Small intestine (tissue), 16 donors: Measurements from ENCODE around the gene VAV3. TPM values are rescaled to one million over a fixed set of nuclear protein-coding genes. Genes with fewer than 3 reads are reported as not detected.
A peak's percentile ranks its signal among the peaks of the same experiment; 100 is the strongest.
"Not testable (repeated sequence)": the region's sequence is repeated elsewhere in the genome, so short reads cannot be mapped to it uniquely, and the experiment has no call there.

Source experiments
- DNase-seq, 2 donors: peaks; one replicate each; pipeline versions ENCODE4 v3.0.0 to v3.0.0-alpha.2; 2013
- FAIRE-seq: peaks from 2 replicates; lab custom pipeline; 2012; peaks lifted over from hg19 to GRCh38; lab: Jason Lieb, UNC
- H3K27ac ChIP-seq, 3 donors: one replicate each; pipeline ENCODE4 v1.5.1; 2013; ENCODE audit warnings: low read length in 2 of 3, mild to moderate bottlenecking in 2 of 3, control low read depth in 1 of 3, inconsistent platforms in 1 of 3, low read depth in 1 of 3, moderate library complexity in 1 of 3
- H3K27me3 ChIP-seq, 3 donors: one replicate each; pipeline ENCODE4 v1.6.1; 2013; ENCODE audit warnings: low read length in 3 of 3, inconsistent platforms in 1 of 3; ENCODE audit not compliant: control insufficient read depth in 3 of 3, insufficient read depth in 3 of 3
- H3K36me3 ChIP-seq, 3 donors: one replicate each; pipeline ENCODE4 v1.6.1; 2013; ENCODE audit warnings: low read length in 3 of 3, inconsistent platforms in 1 of 3, low read depth in 1 of 3, mild to moderate bottlenecking in 1 of 3, moderate library complexity in 1 of 3; ENCODE audit not compliant: control insufficient read depth in 3 of 3, insufficient read depth in 2 of 3
- H3K4me1 ChIP-seq, 3 donors: one replicate each; pipeline ENCODE4 v1.6.1; 2013; ENCODE audit warnings: low read length in 2 of 3, inconsistent platforms in 1 of 3, low read depth in 1 of 3, mild to moderate bottlenecking in 1 of 3, moderate library complexity in 1 of 3; ENCODE audit not compliant: control insufficient read depth in 3 of 3, insufficient read depth in 2 of 3
- H3K4me3 ChIP-seq, 3 donors: one replicate each; pipeline ENCODE4 v1.5.1; 2013; ENCODE audit warnings: low read length in 3 of 3, control low read depth in 1 of 3, inconsistent platforms in 1 of 3, low read depth in 1 of 3, mild to moderate bottlenecking in 1 of 3, moderate library complexity in 1 of 3
- H3K9me3 ChIP-seq, 2 donors: one replicate each; pipeline ENCODE4 v1.6.1; 2013; ENCODE audit warnings: low read depth in 1 of 2, low read length in 1 of 2; ENCODE audit not compliant: control insufficient read depth in 2 of 2, insufficient read depth in 1 of 2
- WGBS, 3 donors: extraction: QIAGEN DNeasy Blood & Tissue Kit; methylation state at CpG; one replicate each; pipeline ENCODE4 v1.1.7; 2013; 5-methylcytosine and 5-hydroxymethylcytosine counted together
- long read RNA-seq, 10 donors: transcript quantifications; one replicate each; lab custom pipeline, GENCODE V29; 2026
- polyA plus RNA-seq, 4 donors: library from polyadenylated mRNA; stranded (reverse) in 3 of 4; unstranded in 1 of 4; fragments of 200-250 nt in 3 of 4; fragments of 120-200 nt in 1 of 4; gene quantifications; one replicate each; pipeline versions ENCODE4 v1.2.1 to v1.2.3, GENCODE V29; 2013
- donor health status: healthy with polysubstance abuse.
- donor health status: control.
- donor health status: control.
- donor health status: Bipolar disorder and iron deficiency.
- donor health status: healthy.

Gene VAV3
- polyA plus RNA-seq = 10 to 100 TPM in 2 of 4 donors, 1 to 10 TPM in 2; 5.4 to 50.2 (median 11.2) TPM
- long read RNA-seq, donor 1 = 0 reads
- long read RNA-seq, donor 2 = 0 reads
- long read RNA-seq, donor 3, partial matches to known transcripts = 0 of 2 reads
- long read RNA-seq, donor 3, other reads (novel, unspliced or antisense) = 0 of 2 reads
- long read RNA-seq, donor 4 = 0 reads
- long read RNA-seq, donor 5 = 0 reads
- long read RNA-seq, donor 6, partial matches to known transcripts = 0 of 3 reads
- long read RNA-seq, donor 6, other reads (novel, unspliced or antisense) = 0 of 3 reads
- long read RNA-seq, donor 7 = 0 reads
- long read RNA-seq, donor 8 = 0 reads
- long read RNA-seq, donor 9, partial matches to known transcripts = 0 of 1 reads
- long read RNA-seq, donor 9, other reads (novel, unspliced or antisense) = 0 of 1 reads
- long read RNA-seq, donor 10, transcript VAV3-203 (10 exons, 1,293 nt) = major isoform, 8 of 14 reads
- long read RNA-seq, donor 10, partial matches to known transcripts = 6 of 14 reads
- long read RNA-seq, donor 10, other reads (novel, unspliced or antisense) = 0 of 14 reads

GRCh38 chr1:107965110-107965991, at the start of gene VAV3:
Gene VAV3, minus strand, starts transcription at chr1:107965180. Its CDS starts 311 bp downstream, at chr1:107964869.
- Histone ChIP-seq H3K4me1 (peaks cover 0 to 12% (median 0%) of the 10 kb centered on the region in 3 donors), H3K27me3 (peaks cover 0 to 36% (median 0%) of the 10 kb centered on the region in 3 donors), H3K36me3 (no peaks in the 10 kb centered on the region), H3K27ac (peak within 1 kb of the TSS in 1 of 3 donors; percentile 76), H3K4me3 (peak within 1 kb of the TSS; percentile 48 to 62 (median 61)), H3K9me3 (no peaks in the 10 kb centered on the region)
- DNase-seq (peak; percentile 43 to 68), FAIRE-seq (no peak)
- 1% methylated on average over 35 to 73 of the region's 73 CpGs for WGBS, 3 donors

- no peaks in the 10 kb centered on the region for H3K9me3 ChIP-seq
- no peak for FAIRE-seq
- H3K27ac ChIP-seq = no peak overlapping the region
- no peaks in the 10 kb centered on the region for H3K4me1 ChIP-seq
- H3K27me3 ChIP-seq = peaks cover 0 to 4% (median 0%) of the 10 kb centered on the region in 3 donors
- no peak overlapping the region for H3K4me3 ChIP-seq
- H3K36me3 ChIP-seq = no peaks in the 10 kb centered on the region
- DNase-seq = no peak
Measured at GRCh38 chr1:108012553-108012952, 47.6 kb upstream of the VAV3 start.

- FAIRE-seq = no peak
Measured at GRCh38 chr1:108011295-108011694, 46.3 kb upstream of the VAV3 start.

GRCh38 chr1:108010581-108010980, 45.6 kb upstream of the VAV3 start:
- Histone ChIP-seq H3K27ac (no peak overlapping the region), H3K9me3 (no peaks in the 10 kb centered on the region), H3K36me3 (no peaks in the 10 kb centered on the region), H3K4me1 (no peaks in the 10 kb centered on the region), H3K27me3 (peaks cover 0 to 4% (median 0%) of the 10 kb centered on the region in 3 donors), H3K4me3 (no peak overlapping the region)
- 84 to 87% (median 85%) methylated on average over 4 of the region's 4 CpGs for WGBS, 3 donors
- no peak for FAIRE-seq
- no peak for DNase-seq

More at GRCh38 chr1:108011295-108011694, 46.3 kb upstream of the VAV3 start:
- H3K27ac ChIP-seq = no peak overlapping the region
- no peak for DNase-seq
- H3K4me3 ChIP-seq = no peak overlapping the region
- H3K9me3 ChIP-seq = no peaks in the 10 kb centered on the region
- peaks cover 0 to 4% (median 0%) of the 10 kb centered on the region in 3 donors for H3K27me3 ChIP-seq
- no peaks in the 10 kb centered on the region for H3K36me3 ChIP-seq
- WGBS, 3 donors = 84 to 94% (median 91%) methylated on average over 6 of the region's 6 CpGs
- no peaks in the 10 kb centered on the region for H3K4me1 ChIP-seq

- H3K36me3 ChIP-seq = no peaks in the 10 kb centered on the region
- FAIRE-seq (no peak), DNase-seq (no peak)
- H3K27ac ChIP-seq = no peak overlapping the region
- no peak overlapping the region for H3K4me3 ChIP-seq
- peaks cover 0 to 4% (median 0%) of the 10 kb centered on the region in 3 donors for H3K27me3 ChIP-seq
- no peaks in the 10 kb centered on the region for H3K4me1 ChIP-seq
- H3K9me3 ChIP-seq = no peaks in the 10 kb centered on the region
Measured at GRCh38 chr1:108009603-108010195, 44.7 kb upstream of the VAV3 start.

GRCh38 chr1:108007531-108007930, 42.6 kb upstream of the VAV3 start:
- WGBS, 3 donors = 63 to 79% (median 63%) methylated on average over 2 of the region's 2 CpGs
- Histone ChIP-seq H3K27ac (no peak overlapping the region), H3K27me3 (no peaks in the 10 kb centered on the region), H3K4me1 (no peaks in the 10 kb centered on the region), H3K36me3 (no peaks in the 10 kb centered on the region), H3K9me3 (no peaks in the 10 kb centered on the region), H3K4me3 (no peak overlapping the region)
- DNase-seq = no peak
- FAIRE-seq = no peak

GRCh38 chr1:108007070-108007469, 42.1 kb upstream of the VAV3 start:
- no peak overlapping the region for H3K4me3 ChIP-seq
- DNase-seq (no peak), FAIRE-seq (no peak)
- H3K27ac ChIP-seq = no peak overlapping the region
- H3K9me3 ChIP-seq = no peaks in the 10 kb centered on the region
- H3K27me3 ChIP-seq = no peaks in the 10 kb centered on the region
- no peaks in the 10 kb centered on the region for H3K36me3 ChIP-seq
- WGBS, 3 donors = 64 to 87% (median 82%) methylated on average over 1 of the region's 1 CpG
- H3K4me1 ChIP-seq = no peaks in the 10 kb centered on the region

- DNase-seq, H3K27me3 ChIP-seq, H3K9me3 ChIP-seq, H3K4me3 ChIP-seq, FAIRE-seq, H3K27ac ChIP-seq, H3K36me3 ChIP-seq: not testable (repeated sequence)
- 66 to 81% (median 72%) methylated on average over 3 of the region's 3 CpGs for WGBS, 3 donors
- H3K4me1 ChIP-seq = peaks cover 4 to 13% (median 4%) of the 10 kb centered on the region in 3 donors
Measured at GRCh38 chr1:108004919-108005318, 39.9 kb upstream of the VAV3 start.
